ENCODE measurements around the gene CRCP. TPM values are rescaled to one million over a fixed set of nuclear protein-coding genes. Genes with fewer than 3 reads are reported as not detected.
A peak's percentile ranks its signal among the peaks of the same experiment; 100 is the strongest.
"Not testable (repeated sequence)": the region's sequence is repeated elsewhere in the genome, so short reads cannot be mapped to it uniquely, and the experiment has no call there.

Gene CRCP
- total and polyA plus RNA-seq, 7 donors: 11.3 to 23.8 (median 13.5) TPM

GRCh38 chr7:66170309-66171231 lies 55.9 kb downstream of the CRCP start:
- Histone ChIP-seq H3K4me1 (no peaks in the 10 kb centered on the region), H3K4me3 (no peak overlapping the region), H3K27ac (no peak overlapping the region), H3K27me3 (ENCODE audit: insufficient read depth in 3 of 3, low read length in 2 of 3) (no peaks in the 10 kb centered on the region), H3K9me3 (no peaks in the 10 kb centered on the region), H3K36me3 (ENCODE audit: insufficient read depth in 1 of 2, low read depth in 1 of 2) (no peaks in the 10 kb centered on the region)
- DNase-seq (peak; percentile 85 to 88), ATAC-seq (peak; percentile 47 to 85 (median 66))
- intact Hi-C loops (cut with DNase I): no loop called here
- 31 to 34% (median 31%) methylated on average over 15 to 16 of the region's 16 CpGs for WGBS, 3 donors
- TF ChIP-seq CTCF (IDR thresholded peaks at IDR 0.05): no peak

- 29 to 39% (median 33%) methylated on average over 9 of the region's 9 CpGs for WGBS, 3 donors
- H3K27ac ChIP-seq; ATAC-seq; H3K9me3 ChIP-seq; H3K36me3 ChIP-seq (ENCODE audit: insufficient read depth in 1 of 2, low read depth in 1 of 2); H3K4me1 ChIP-seq; DNase-seq; H3K4me3 ChIP-seq; H3K27me3 ChIP-seq (ENCODE audit: insufficient read depth in 3 of 3, low read length in 2 of 3); intact Hi-C loops (cut with DNase I): not testable (repeated sequence)
Measured at GRCh38 chr7:66172536-66173401, 58.1 kb downstream of the CRCP start.

GRCh38 chr7:66173856-66174255 lies 59.2 kb downstream of the CRCP start:
- Histone ChIP-seq H3K4me1 (no peaks in the 10 kb centered on the region), H3K36me3 (ENCODE audit: insufficient read depth in 1 of 2, low read depth in 1 of 2) (no peaks in the 10 kb centered on the region), H3K27me3 (ENCODE audit: insufficient read depth in 3 of 3, low read length in 2 of 3) (no peaks in the 10 kb centered on the region), H3K4me3 (no peak overlapping the region), H3K9me3 (no peaks in the 10 kb centered on the region), H3K27ac (no peak overlapping the region)
- TF ChIP-seq CTCF (IDR thresholded peaks at IDR 0.05): no peak
- DNase-seq: no peak
- no peak for ATAC-seq
- intact Hi-C loops (cut with DNase I): no loop called here
- WGBS, 3 donors: 90 to 92% (median 92%) methylated on average over 5 of the region's 5 CpGs

GRCh38 chr7:66175006-66175405 lies 60.4 kb downstream of the CRCP start:
- H3K27ac ChIP-seq; ATAC-seq; H3K4me1 ChIP-seq; H3K36me3 ChIP-seq (ENCODE audit: insufficient read depth in 1 of 2, low read depth in 1 of 2); H3K4me3 ChIP-seq; intact Hi-C loops (cut with DNase I); H3K9me3 ChIP-seq; DNase-seq; H3K27me3 ChIP-seq (ENCODE audit: insufficient read depth in 3 of 3, low read length in 2 of 3): not testable (repeated sequence)
- WGBS, 3 donors: 69 to 71% (median 70%) methylated on average over 8 of the region's 8 CpGs

- WGBS, 3 donors: 26 to 59% (median 39%) methylated on average over 2 of the region's 2 CpGs
- Histone ChIP-seq H3K27me3 (ENCODE audit: insufficient read depth in 3 of 3, low read length in 2 of 3) (no peaks in the 10 kb centered on the region), H3K27ac (no peak overlapping the region), H3K4me3 (no peak overlapping the region), H3K9me3 (no peaks in the 10 kb centered on the region), H3K36me3 (ENCODE audit: insufficient read depth in 1 of 2, low read depth in 1 of 2) (no peaks in the 10 kb centered on the region), H3K4me1 (no peaks in the 10 kb centered on the region)
- ATAC-seq (no peak), DNase-seq (peak; percentile 32 to 58)
- no peak for TF ChIP-seq CTCF (IDR thresholded peaks at IDR 0.05)
- intact Hi-C loops (cut with DNase I): no loop called here
Measured at GRCh38 chr7:66176914-66177313, 62.3 kb downstream of the CRCP start.
